GM12878 (cell line): Measurements from ENCODE around the gene TBC1D2B.

Source experiments
- CEBPB ChIP-seq, 2 experiments: fragments of 150-350 bp in 1 of 2; IDR thresholded peaks; 2 replicates each; pipeline ENCODE4 v1.6.1; 2012 to 2014; ENCODE audit warnings: low read depth in 2 of 2, low read length in 2 of 2, borderline replicate concordance in 1 of 2, inconsistent platforms in 1 of 2
- CHD4 ChIP-seq: fragments of 200-600 bp; sonication (generic); IDR thresholded peaks from 2 replicates; pipeline ENCODE4 v1.6.1; 2016; ENCODE audit warnings: mild to moderate bottlenecking
- CTCF ChIP-seq, 3 experiments: IDR thresholded peaks in 2 of 3; conservative IDR thresholded peaks in 1 of 3; 2 replicates each; pipeline ENCODE4 v1.5.1; 2011; ENCODE audit warnings: low read depth in 3 of 3, low read length in 3 of 3, mild to moderate bottlenecking in 3 of 3, control low read depth in 2 of 3, moderate library complexity in 2 of 3, inconsistent platforms in 1 of 3, mixed read lengths in 1 of 3; ENCODE audit not compliant: control insufficient read depth in 2 of 3, insufficient read depth in 1 of 3; ENCODE audit errors: extremely low read depth in 1 of 3
- CUX1 ChIP-seq: IDR thresholded peaks from 2 replicates; pipeline ENCODE4 v1.6.1; 2012; ENCODE audit warnings: improper control_type of control experiment, low read depth, low read length; ENCODE audit not compliant: insufficient replicate concordance
- DPF2 ChIP-seq: fragments of 450-650 bp; IDR thresholded peaks from 2 replicates; pipeline ENCODE4 v1.6.1; 2017; ENCODE audit warnings: mild to moderate bottlenecking
- EGR1 ChIP-seq, 2 experiments: IDR thresholded peaks; 1 replicate in 1 of 2; 2 replicates in 1 of 2; pipeline ENCODE4 v1.6.1; 2011 to 2012; ENCODE audit warnings: low read depth in 2 of 2, low read length in 2 of 2, borderline replicate concordance in 1 of 2, mild to moderate bottlenecking in 1 of 2, moderate library complexity in 1 of 2
- EP300 ChIP-seq, 2 experiments: fragments of 150-350 bp in 1 of 2; IDR thresholded peaks; 2 replicates each; pipeline ENCODE4 v1.6.1; 2011 to 2012; ENCODE audit warnings: low read depth in 2 of 2, low read length in 2 of 2, borderline replicate concordance in 1 of 2, improper control_type of control experiment in 1 of 2, inconsistent platforms in 1 of 2; ENCODE audit not compliant: control insufficient read depth in 1 of 2
- EZH2 ChIP-seq: IDR thresholded peaks from 2 replicates; pipeline ENCODE4 v1.6.1; 2012; ENCODE audit warnings: low read depth, mild to moderate bottlenecking, control low read depth, inconsistent platforms, low read length, borderline replicate concordance; ENCODE audit not compliant: control insufficient read depth
- IRF3 ChIP-seq: fragments of 450-650 bp; IDR thresholded peaks from 2 replicates; pipeline ENCODE4 v1.6.1; 2014; ENCODE audit warnings: mild to moderate bottlenecking
- JUND ChIP-seq: IDR thresholded peaks from 2 replicates; pipeline ENCODE4 v1.6.1; 2012; ENCODE audit warnings: low read depth, mild to moderate bottlenecking, low read length, improper control_type of control experiment, moderate library complexity
- MAX ChIP-seq: IDR thresholded peaks from 2 replicates; pipeline ENCODE4 v1.6.1; 2012; ENCODE audit warnings: low read depth, low read length, improper control_type of control experiment
- NFIC ChIP-seq: IDR thresholded peaks from 2 replicates; pipeline ENCODE4 v1.6.1; 2012; ENCODE audit warnings: low read depth, mild to moderate bottlenecking, inconsistent platforms, low read length, moderate library complexity
- NFYB ChIP-seq: IDR thresholded peaks from 2 replicates; pipeline ENCODE4 v1.6.1; 2011; ENCODE audit warnings: low read depth, mild to moderate bottlenecking, low read length, improper control_type of control experiment, moderate library complexity; ENCODE audit not compliant: insufficient read depth
- ZNF207 ChIP-seq: fragments of 450-650 bp; IDR thresholded peaks from 2 replicates; pipeline ENCODE4 v1.6.1; 2014; ENCODE audit warnings: antibody characterized with exemption, mild to moderate bottlenecking, borderline replicate concordance

- no peak for TF ChIP-seq CHD4
- TF ChIP-seq MAX: no peak
- TF ChIP-seq JUND: no peak
- no peak for TF ChIP-seq CEBPB (IDR thresholded peaks at IDR 0.05; ENCODE audit: borderline replicate concordance in 1 of 2, low read depth in 2 of 2, low read length in 2 of 2)
- TF ChIP-seq ZNF207: no peak
- TF ChIP-seq CTCF (IDR thresholded peaks at IDR 0.05 in 2 of 3, conservative IDR thresholded peaks at IDR 0.05 in 1 of 3; ENCODE audit: control insufficient read depth in 2 of 3, extremely low read depth in 1 of 3, insufficient read depth in 1 of 3, low read depth in 3 of 3, low read length in 3 of 3): no peak
- TF ChIP-seq NFIC: no peak
- no peak for TF ChIP-seq NFYB
- no peak for TF ChIP-seq DPF2
- TF ChIP-seq EGR1 (IDR thresholded peaks at IDR 0.05; ENCODE audit: borderline replicate concordance in 1 of 2, low read depth in 2 of 2, low read length in 2 of 2): no peak
- no peak for TF ChIP-seq IRF3
- no peak for TF ChIP-seq CUX1
- no peak for TF ChIP-seq EP300 (IDR thresholded peaks at IDR 0.05; ENCODE audit: borderline replicate concordance in 1 of 2, control insufficient read depth in 1 of 2, low read depth in 2 of 2, low read length in 2 of 2)
- no peak for TF ChIP-seq EZH2
These were observed 59.1 kb downstream of the TBC1D2B start for GRCh38 chr15:78018445-78018844.
